OCI-LY1 (cell line): ENCODE measurements around the gene SLMAP.

ENCODE experiments used
- EZH2 ChIP-seq: fragments of 200-600 bp; sonication (generic), shearing (Covaris generic); IDR thresholded peaks from 2 replicates; pipeline ENCODE4 v1.8.0; 2017; ENCODE audit warnings: borderline replicate concordance, mixed run types, mild to moderate bottlenecking, antibody characterized with exemption, low read length, moderate library complexity, mixed read lengths
- TF ChIP-seq, protein P1 (sequence below): fragments of 200-600 bp; sonication (generic), shearing (Covaris generic); IDR thresholded peaks from 2 replicates; pipeline ENCODE4 v1.5.1; 2017; ENCODE audit warnings: mild to moderate bottlenecking, antibody characterized with exemption, low read length, moderate library complexity, mixed read lengths

DNA sequence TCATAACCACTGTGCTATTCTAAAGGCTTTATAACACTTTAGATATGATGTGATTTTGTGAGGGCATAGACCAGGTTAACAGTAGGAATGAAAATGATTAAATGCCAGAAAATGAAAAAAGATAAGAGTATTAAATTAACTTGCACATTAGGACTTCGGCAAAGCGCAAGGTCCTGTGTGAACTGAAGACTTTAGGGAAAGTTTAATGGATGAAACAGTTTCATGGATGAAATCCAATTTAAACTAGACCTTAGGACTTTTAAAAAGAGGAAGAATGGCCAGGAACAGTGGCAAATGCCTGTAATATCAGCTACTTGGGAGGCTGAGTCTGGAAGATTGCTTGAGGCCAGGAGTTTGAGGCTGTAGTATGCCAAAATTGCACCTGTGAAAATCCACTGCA, 8.7 kb downstream of the SLMAP start:
- TF ChIP-seq, protein P1, sequence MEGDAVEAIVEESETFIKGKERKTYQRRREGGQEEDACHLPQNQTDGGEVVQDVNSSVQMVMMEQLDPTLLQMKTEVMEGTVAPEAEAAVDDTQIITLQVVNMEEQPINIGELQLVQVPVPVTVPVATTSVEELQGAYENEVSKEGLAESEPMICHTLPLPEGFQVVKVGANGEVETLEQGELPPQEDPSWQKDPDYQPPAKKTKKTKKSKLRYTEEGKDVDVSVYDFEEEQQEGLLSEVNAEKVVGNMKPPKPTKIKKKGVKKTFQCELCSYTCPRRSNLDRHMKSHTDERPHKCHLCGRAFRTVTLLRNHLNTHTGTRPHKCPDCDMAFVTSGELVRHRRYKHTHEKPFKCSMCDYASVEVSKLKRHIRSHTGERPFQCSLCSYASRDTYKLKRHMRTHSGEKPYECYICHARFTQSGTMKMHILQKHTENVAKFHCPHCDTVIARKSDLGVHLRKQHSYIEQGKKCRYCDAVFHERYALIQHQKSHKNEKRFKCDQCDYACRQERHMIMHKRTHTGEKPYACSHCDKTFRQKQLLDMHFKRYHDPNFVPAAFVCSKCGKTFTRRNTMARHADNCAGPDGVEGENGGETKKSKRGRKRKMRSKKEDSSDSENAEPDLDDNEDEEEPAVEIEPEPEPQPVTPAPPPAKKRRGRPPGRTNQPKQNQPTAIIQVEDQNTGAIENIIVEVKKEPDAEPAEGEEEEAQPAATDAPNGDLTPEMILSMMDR, result no peak
- no peak for TF ChIP-seq EZH2
